Measurements from ENCODE around the gene IGFBP1.

DNA sequence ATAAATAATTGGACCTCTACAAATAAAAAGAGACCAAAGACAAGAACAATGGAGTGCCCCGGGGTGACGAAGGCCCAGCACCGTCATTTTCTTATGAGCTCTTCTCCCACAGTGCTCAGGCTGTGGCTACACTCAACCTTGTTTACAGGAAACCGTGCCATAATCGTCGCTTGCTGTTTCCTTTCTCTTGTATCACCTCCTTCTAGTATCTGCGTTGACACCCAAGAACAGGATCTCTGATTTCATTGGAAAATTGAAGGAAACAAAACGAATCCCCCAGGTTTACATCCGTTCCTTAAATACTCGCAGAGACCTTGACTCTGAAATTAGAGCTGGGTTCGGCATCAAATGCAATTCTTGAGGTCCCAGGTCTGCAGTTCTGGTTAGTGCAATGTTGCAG is 34.5 kb downstream of the IGFBP1 start:
- TF ChIP-seq, protein P1, sequence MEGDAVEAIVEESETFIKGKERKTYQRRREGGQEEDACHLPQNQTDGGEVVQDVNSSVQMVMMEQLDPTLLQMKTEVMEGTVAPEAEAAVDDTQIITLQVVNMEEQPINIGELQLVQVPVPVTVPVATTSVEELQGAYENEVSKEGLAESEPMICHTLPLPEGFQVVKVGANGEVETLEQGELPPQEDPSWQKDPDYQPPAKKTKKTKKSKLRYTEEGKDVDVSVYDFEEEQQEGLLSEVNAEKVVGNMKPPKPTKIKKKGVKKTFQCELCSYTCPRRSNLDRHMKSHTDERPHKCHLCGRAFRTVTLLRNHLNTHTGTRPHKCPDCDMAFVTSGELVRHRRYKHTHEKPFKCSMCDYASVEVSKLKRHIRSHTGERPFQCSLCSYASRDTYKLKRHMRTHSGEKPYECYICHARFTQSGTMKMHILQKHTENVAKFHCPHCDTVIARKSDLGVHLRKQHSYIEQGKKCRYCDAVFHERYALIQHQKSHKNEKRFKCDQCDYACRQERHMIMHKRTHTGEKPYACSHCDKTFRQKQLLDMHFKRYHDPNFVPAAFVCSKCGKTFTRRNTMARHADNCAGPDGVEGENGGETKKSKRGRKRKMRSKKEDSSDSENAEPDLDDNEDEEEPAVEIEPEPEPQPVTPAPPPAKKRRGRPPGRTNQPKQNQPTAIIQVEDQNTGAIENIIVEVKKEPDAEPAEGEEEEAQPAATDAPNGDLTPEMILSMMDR (IDR thresholded peaks at IDR 0.05): no peak
- no peak for TF ChIP-seq EZH2 (IDR thresholded peaks at IDR 0.05; ENCODE audit: borderline replicate concordance, insufficient read depth, low read depth, low read length, poor library complexity, severe bottlenecking)

Measured in B cell (primary cell).